Mammary epithelial cell (primary cell): ENCODE data around the gene CD99L2.

Experiments
- EZH2 ChIP-seq: IDR thresholded peaks from 2 replicates; pipeline ENCODE4 v1.6.1; 2012; ENCODE audit warnings: low read length, inconsistent platforms, borderline replicate concordance
- TF ChIP-seq, protein P1 (sequence below), 2 donors: IDR thresholded peaks in 1 of 2; conservative IDR thresholded peaks in 1 of 2; 2 replicates each; pipeline ENCODE4 v1.5.1; 2011 to 2012; ENCODE audit warnings: inconsistent platforms in 2 of 2, low read length in 2 of 2, mild to moderate bottlenecking in 2 of 2, control low read depth in 1 of 2, low read depth in 1 of 2; ENCODE audit not compliant: insufficient read depth in 1 of 2; ENCODE audit errors: extremely low read depth in 1 of 2

DNA sequence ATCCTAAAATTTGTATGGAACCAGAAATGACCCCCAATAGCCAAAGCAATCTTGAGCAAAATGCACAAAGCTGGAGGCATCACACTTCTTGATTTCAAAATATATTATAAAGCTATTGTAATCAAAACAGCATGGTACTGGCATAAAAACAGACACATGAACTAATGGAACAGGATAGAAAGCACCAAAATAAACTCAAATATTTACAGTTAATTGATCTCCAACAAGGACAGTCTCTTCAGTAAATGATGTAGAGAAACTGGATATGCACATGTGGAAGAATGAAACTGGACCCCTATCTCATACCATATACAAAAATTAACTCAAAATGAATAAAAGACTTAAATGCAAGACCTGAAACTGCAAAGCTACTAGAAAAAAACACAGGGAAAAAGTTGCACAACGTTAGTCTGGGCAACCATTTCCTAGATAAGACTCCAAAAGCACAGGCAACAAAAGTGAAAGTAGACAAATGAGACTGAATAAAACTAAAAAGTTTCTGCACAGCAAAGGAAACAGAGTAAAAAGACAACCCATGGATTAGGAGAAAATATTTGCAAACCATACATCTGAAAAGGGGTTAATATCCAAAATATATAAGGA is 64.9 kb downstream of the CD99L2 start:
- TF ChIP-seq, protein P1, sequence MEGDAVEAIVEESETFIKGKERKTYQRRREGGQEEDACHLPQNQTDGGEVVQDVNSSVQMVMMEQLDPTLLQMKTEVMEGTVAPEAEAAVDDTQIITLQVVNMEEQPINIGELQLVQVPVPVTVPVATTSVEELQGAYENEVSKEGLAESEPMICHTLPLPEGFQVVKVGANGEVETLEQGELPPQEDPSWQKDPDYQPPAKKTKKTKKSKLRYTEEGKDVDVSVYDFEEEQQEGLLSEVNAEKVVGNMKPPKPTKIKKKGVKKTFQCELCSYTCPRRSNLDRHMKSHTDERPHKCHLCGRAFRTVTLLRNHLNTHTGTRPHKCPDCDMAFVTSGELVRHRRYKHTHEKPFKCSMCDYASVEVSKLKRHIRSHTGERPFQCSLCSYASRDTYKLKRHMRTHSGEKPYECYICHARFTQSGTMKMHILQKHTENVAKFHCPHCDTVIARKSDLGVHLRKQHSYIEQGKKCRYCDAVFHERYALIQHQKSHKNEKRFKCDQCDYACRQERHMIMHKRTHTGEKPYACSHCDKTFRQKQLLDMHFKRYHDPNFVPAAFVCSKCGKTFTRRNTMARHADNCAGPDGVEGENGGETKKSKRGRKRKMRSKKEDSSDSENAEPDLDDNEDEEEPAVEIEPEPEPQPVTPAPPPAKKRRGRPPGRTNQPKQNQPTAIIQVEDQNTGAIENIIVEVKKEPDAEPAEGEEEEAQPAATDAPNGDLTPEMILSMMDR (conservative IDR thresholded peaks at IDR 0.05 in 1 of 2, IDR thresholded peaks at IDR 0.05 in 1 of 2; ENCODE audit: extremely low read depth in 1 of 2, insufficient read depth in 1 of 2, low read depth in 1 of 2, low read length in 2 of 2), result no peak
- TF ChIP-seq EZH2, result no peak
